ENCODE results near the gene POLQ. TPM values are rescaled to one million over a fixed set of nuclear protein-coding genes. Genes with fewer than 3 reads are reported as not detected.

POLQ gene
- total RNA-seq, 1 donor from 2014 or later = 1.3 TPM

DNA sequence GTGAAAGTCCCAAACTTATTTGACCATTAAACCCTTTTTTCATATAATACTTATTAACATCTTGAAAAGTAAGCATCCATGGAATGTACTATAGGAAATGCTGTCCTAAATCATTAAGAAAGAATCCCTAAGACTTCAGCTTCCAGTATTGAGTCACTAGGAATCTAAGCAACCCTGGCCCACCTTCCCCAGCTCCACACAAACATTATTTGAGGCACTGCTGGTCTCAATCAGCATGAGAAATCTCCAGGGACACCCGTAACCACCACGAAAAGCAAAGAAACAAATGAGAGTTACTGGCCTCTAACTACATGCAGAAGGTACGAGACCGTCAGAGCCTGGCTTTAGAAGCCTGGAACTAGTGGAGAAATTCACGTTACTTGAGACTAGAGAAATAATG lies 68.2 kb downstream of the POLQ start:
- Histone ChIP-seq H3K9ac (ENCODE audit: low read length) (peak overlapping the region; percentile 74), H3K27me3 (ENCODE audit: insufficient read depth, low read length) (no peaks in the 10 kb centered on the region), H4K20me1 (ENCODE audit: insufficient read depth, low read length) (no peaks in the 10 kb centered on the region), H3K27ac (ENCODE audit: low read depth, low read length) (peak overlapping the region; percentile 89), H3K4me2 (ENCODE audit: low read length) (peak overlapping the region; percentile 83), H3K4me3 (ENCODE audit: insufficient read depth, low read depth, low read length) (peak overlapping the region; percentile 40), H3K36me3 (ENCODE audit: insufficient read depth, low read length) (peaks cover 5% of the 10 kb centered on the region), H3K9me3 (ENCODE audit: insufficient read depth, low read depth, low read length) (no peaks in the 10 kb centered on the region), H2AFZ (ENCODE audit: low read depth, low read length) (peak overlapping the region; percentile 70), H3K79me2 (ENCODE audit: insufficient read depth, low read length) (no peaks in the 10 kb centered on the region), H3K4me1 (ENCODE audit: insufficient read depth, low read length) (peaks cover 10% of the 10 kb centered on the region)
- Mint-ChIP-seq H3K4me1 (ENCODE audit: low read depth, unreplicated experiment) (peaks cover 10% of the 10 kb centered on the region), H3K9me3 (ENCODE audit: unreplicated experiment) (no peaks in the 10 kb centered on the region), H3K27me3 (ENCODE audit: low read depth, unreplicated experiment) (no peaks in the 10 kb centered on the region), H3K4me3 (ENCODE audit: unreplicated experiment) (no peak overlapping the region), H3K36me3 (ENCODE audit: low read depth, unreplicated experiment) (no peaks in the 10 kb centered on the region), H3K27ac (ENCODE audit: unreplicated experiment) (peak overlapping the region; percentile 15)
- FAIRE-seq = peak; percentile 76
- DNase-seq (ENCODE audit: low read depth) = peak; percentile 80
- TF ChIP-seq, protein P1, sequence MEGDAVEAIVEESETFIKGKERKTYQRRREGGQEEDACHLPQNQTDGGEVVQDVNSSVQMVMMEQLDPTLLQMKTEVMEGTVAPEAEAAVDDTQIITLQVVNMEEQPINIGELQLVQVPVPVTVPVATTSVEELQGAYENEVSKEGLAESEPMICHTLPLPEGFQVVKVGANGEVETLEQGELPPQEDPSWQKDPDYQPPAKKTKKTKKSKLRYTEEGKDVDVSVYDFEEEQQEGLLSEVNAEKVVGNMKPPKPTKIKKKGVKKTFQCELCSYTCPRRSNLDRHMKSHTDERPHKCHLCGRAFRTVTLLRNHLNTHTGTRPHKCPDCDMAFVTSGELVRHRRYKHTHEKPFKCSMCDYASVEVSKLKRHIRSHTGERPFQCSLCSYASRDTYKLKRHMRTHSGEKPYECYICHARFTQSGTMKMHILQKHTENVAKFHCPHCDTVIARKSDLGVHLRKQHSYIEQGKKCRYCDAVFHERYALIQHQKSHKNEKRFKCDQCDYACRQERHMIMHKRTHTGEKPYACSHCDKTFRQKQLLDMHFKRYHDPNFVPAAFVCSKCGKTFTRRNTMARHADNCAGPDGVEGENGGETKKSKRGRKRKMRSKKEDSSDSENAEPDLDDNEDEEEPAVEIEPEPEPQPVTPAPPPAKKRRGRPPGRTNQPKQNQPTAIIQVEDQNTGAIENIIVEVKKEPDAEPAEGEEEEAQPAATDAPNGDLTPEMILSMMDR (IDR thresholded peaks at IDR 0.05; ENCODE audit: insufficient read depth, low read depth, low read length) = no peak
- TF ChIP-seq EZH2 (IDR thresholded peaks at IDR 0.05; ENCODE audit: insufficient read depth, low read length) = no peak

DNA sequence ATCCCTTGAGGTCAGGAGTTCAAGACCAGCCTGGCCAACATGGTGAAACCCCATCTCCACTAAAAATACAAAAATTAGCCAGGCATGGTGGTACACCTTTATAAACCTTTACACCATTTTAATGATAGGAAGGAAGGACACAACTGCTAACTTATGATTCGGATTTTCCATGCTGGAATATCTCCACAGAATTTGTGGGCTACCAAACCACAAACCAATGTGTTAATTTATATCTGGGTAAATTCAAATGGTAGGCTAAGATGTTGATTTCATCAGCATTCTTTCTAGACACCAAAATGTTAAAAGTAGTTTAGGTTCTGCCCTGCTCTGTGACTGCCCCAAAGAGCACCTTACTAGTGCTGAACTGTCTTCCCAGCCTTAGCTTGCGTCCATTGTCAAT lies 72.8 kb downstream of the POLQ start:
- DNase-seq (ENCODE audit: low read depth) (peak; percentile 23), FAIRE-seq (no peak)
- Histone ChIP-seq H3K9ac (ENCODE audit: low read length) (no peak overlapping the region), H3K9me3 (ENCODE audit: insufficient read depth, low read depth, low read length) (no peaks in the 10 kb centered on the region), H3K79me2 (ENCODE audit: insufficient read depth, low read length) (no peaks in the 10 kb centered on the region), H4K20me1 (ENCODE audit: insufficient read depth, low read length) (no peaks in the 10 kb centered on the region), H3K4me1 (ENCODE audit: insufficient read depth, low read length) (peaks cover 8% of the 10 kb centered on the region), H3K4me2 (ENCODE audit: low read length) (no peak overlapping the region), H3K4me3 (ENCODE audit: insufficient read depth, low read depth, low read length) (no peak overlapping the region), H2AFZ (ENCODE audit: low read depth, low read length) (no peak overlapping the region), H3K27ac (ENCODE audit: low read depth, low read length) (no peak overlapping the region), H3K27me3 (ENCODE audit: insufficient read depth, low read length) (no peaks in the 10 kb centered on the region), H3K36me3 (ENCODE audit: insufficient read depth, low read length) (peaks cover 5% of the 10 kb centered on the region)
- H3K4me1 Mint-ChIP-seq (ENCODE audit: low read depth, unreplicated experiment) = peaks cover 6% of the 10 kb centered on the region
- no peak overlapping the region for H3K4me3 Mint-ChIP-seq (ENCODE audit: unreplicated experiment)
- TF ChIP-seq, protein P1 (IDR thresholded peaks at IDR 0.05; ENCODE audit: insufficient read depth, low read depth, low read length) = no peak
- TF ChIP-seq EZH2 (IDR thresholded peaks at IDR 0.05; ENCODE audit: insufficient read depth, low read length) = no peak
- H3K36me3 Mint-ChIP-seq (ENCODE audit: low read depth, unreplicated experiment) = no peaks in the 10 kb centered on the region
- no peaks in the 10 kb centered on the region for H3K9me3 Mint-ChIP-seq (ENCODE audit: unreplicated experiment)
- H3K27me3 Mint-ChIP-seq (ENCODE audit: low read depth, unreplicated experiment) = no peaks in the 10 kb centered on the region
- no peak overlapping the region for H3K27ac Mint-ChIP-seq (ENCODE audit: unreplicated experiment)

DNA sequence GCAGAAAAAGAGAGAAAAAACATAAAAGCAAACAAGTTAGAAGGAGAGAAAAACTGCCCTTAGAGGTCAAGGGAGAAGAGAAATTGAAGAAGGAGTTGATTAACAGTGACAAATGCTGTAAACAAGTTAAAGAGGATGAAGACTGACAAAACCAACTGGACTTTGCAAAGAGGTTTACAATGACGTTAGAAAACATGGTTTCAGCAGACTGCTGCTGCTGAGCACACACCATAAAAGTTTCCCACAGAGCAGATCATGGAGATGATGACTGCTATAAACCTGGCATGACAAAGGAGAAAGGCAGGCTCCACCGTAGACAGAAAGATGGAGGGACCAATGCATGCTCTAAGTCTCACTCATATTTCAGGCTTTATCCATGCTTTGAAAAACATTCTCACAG lies 78.7 kb downstream of the POLQ start:
- Histone ChIP-seq H3K36me3 (ENCODE audit: insufficient read depth, low read length) (peaks cover 5% of the 10 kb centered on the region), H3K4me3 (ENCODE audit: insufficient read depth, low read depth, low read length) (no peak overlapping the region), H3K79me2 (ENCODE audit: insufficient read depth, low read length) (no peaks in the 10 kb centered on the region), H2AFZ (ENCODE audit: low read depth, low read length) (no peak overlapping the region), H3K4me2 (ENCODE audit: low read length) (no peak overlapping the region), H3K9me3 (ENCODE audit: insufficient read depth, low read depth, low read length) (no peaks in the 10 kb centered on the region), H3K4me1 (ENCODE audit: insufficient read depth, low read length) (no peaks in the 10 kb centered on the region), H3K9ac (ENCODE audit: low read length) (no peak overlapping the region), H3K27ac (ENCODE audit: low read depth, low read length) (no peak overlapping the region), H3K27me3 (ENCODE audit: insufficient read depth, low read length) (no peaks in the 10 kb centered on the region), H4K20me1 (ENCODE audit: insufficient read depth, low read length) (no peaks in the 10 kb centered on the region)
- DNase-seq (ENCODE audit: low read depth) (no peak), FAIRE-seq (no peak)
- Mint-ChIP-seq H3K4me1 (ENCODE audit: low read depth, unreplicated experiment) (no peaks in the 10 kb centered on the region), H3K4me3 (ENCODE audit: unreplicated experiment) (no peak overlapping the region), H3K9me3 (ENCODE audit: unreplicated experiment) (no peaks in the 10 kb centered on the region), H3K36me3 (ENCODE audit: low read depth, unreplicated experiment) (no peaks in the 10 kb centered on the region), H3K27ac (ENCODE audit: unreplicated experiment) (no peak overlapping the region), H3K27me3 (ENCODE audit: low read depth, unreplicated experiment) (no peaks in the 10 kb centered on the region)
- no peak for TF ChIP-seq EZH2 (IDR thresholded peaks at IDR 0.05; ENCODE audit: insufficient read depth, low read length)
- TF ChIP-seq, protein P1 (IDR thresholded peaks at IDR 0.05; ENCODE audit: insufficient read depth, low read depth, low read length) = no peak
